Activated naive CD4-positive, alpha-beta T cell treated with anti-CD3 and anti-CD28 coated beads, Interleukin-2, amount 10 ng/mL, durations not matched to agents 7 days and 5 days (primary cell): ENCODE results near the gene AMPD3.

Experiments
- CTCF ChIA-PET: fragments of 350-600 bp; sonication (Branson Sonifier 250); formaldehyde crosslinking; loops from one replicate; lab custom pipeline; 2021; ENCODE audit warnings: antibody characterized with exemption; lab: Charles Lee
- DNase-seq: peaks from one replicate; pipeline ENCODE4 v3.0.0-alpha.2; 2020
- H3K27ac Mint-ChIP-seq: one replicate; pipeline ENCODE4 v1.8.0; 2021; ENCODE audit warnings: mild to moderate bottlenecking, moderate library complexity, mixed read lengths
- H3K27me3 Mint-ChIP-seq: one replicate; pipeline ENCODE4 v1.8.0; 2021; ENCODE audit warnings: mild to moderate bottlenecking, mixed read lengths
- H3K36me3 Mint-ChIP-seq: one replicate; pipeline ENCODE4 v1.8.0; 2021; ENCODE audit warnings: mixed read lengths
- H3K4me1 Mint-ChIP-seq: one replicate; pipeline ENCODE4 v1.8.0; 2021; ENCODE audit warnings: mixed read lengths
- H3K4me3 Mint-ChIP-seq: one replicate; pipeline ENCODE4 v1.8.0; 2021; ENCODE audit warnings: mild to moderate bottlenecking, moderate library complexity, mixed read lengths
- H3K9me3 Mint-ChIP-seq: one replicate; pipeline ENCODE4 v1.8.0; 2021; ENCODE audit warnings: mixed read lengths

AMPD3 gene

DNA sequence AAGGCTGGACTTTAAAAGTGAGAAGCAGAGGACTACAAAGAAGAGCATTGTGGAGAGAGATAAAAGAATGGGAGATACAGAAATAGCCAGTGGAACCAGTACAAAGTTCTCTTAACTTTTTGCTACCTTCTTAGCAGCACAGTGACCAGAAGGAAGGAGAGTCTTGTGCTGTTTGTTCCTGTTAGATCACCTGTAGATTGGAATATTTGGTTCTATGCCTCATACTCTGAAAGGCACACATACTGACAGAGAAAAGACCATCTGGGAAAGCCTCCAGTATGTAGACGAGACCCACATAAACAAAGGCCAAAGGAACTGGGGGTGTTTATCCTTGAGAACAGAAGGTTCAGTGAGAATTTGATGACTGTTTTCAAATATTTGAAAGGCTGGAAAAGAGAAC is 67.2 kb downstream of the AMPD3 start:
- H3K27me3 Mint-ChIP-seq: no peaks in the 10 kb centered on the region
- peaks cover 23% of the 10 kb centered on the region for H3K36me3 Mint-ChIP-seq
- H3K9me3 Mint-ChIP-seq: no peaks in the 10 kb centered on the region
- no peak overlapping the region for H3K27ac Mint-ChIP-seq
- CTCF ChIA-PET: no interaction called here
- no peak for DNase-seq
- peaks cover 10% of the 10 kb centered on the region for H3K4me1 Mint-ChIP-seq
- no peak overlapping the region for H3K4me3 Mint-ChIP-seq

DNA sequence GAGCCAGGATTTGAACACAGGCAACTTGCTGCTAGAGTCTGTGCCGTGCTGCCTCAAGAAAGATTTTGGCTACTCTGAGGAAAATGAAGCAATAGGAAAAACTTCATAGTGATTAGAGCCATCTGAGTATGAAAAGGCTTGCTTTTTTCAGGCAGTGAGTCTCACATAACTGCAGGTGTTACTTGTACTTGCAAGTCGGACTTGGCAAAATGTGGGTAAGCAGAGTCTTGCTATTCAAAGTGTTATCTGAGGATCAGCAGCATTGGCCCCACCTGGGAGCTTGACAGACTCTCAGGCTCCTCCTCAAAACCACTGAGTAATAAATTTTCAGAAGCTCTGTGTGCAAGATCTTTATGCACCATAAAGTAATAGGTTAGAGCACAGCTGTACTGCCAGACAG is 67.9 kb downstream of the AMPD3 start:
- no peak for DNase-seq
- peaks cover 27% of the 10 kb centered on the region for H3K36me3 Mint-ChIP-seq

DNA sequence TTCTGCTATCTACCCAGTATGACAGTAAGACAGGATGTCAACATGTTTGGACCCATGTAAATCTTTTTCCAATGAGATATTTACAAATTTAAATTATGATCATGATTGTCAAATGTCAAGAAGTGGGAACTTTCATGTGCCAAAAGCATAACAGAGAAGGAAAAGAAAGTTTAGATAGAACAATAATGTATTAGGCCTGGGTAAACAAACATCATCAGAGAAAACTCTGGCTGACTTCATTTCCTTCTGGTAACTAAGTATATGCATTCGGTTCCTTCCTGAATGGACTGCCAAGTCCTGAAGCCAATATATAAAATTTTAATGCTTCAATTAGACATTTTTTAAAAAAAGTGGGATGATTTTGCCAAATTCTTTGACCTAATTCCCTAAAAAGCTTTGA is 69.4 kb downstream of the AMPD3 start:
- CTCF ChIA-PET: interaction anchor here (0.6 to 1.4 kb wide), 2 partner anchors 16 to 806 kb away, joined by 3 to 4 read pairs; partner anchors contain the start of gene RNF141
- Mint-ChIP-seq H3K4me3 (no peak overlapping the region), H3K27ac (no peak overlapping the region), H3K4me1 (peaks cover 15% of the 10 kb centered on the region), H3K9me3 (no peaks in the 10 kb centered on the region), H3K36me3 (peaks cover 37% of the 10 kb centered on the region), H3K27me3 (no peaks in the 10 kb centered on the region)
- DNase-seq: no peak

More for the DNA sequence above, 67.9 kb downstream of the AMPD3 start:
- no peaks in the 10 kb centered on the region for H3K9me3 Mint-ChIP-seq
- CTCF ChIA-PET: interaction anchor here (1.0 kb wide), 1 partner anchor 17 kb away, joined by 4 read pairs; no protein-coding TSS in a partner anchor
- H3K27me3 Mint-ChIP-seq: no peaks in the 10 kb centered on the region
- peaks cover 15% of the 10 kb centered on the region for H3K4me1 Mint-ChIP-seq
- no peak overlapping the region for H3K27ac Mint-ChIP-seq
- no peak overlapping the region for H3K4me3 Mint-ChIP-seq

DNA sequence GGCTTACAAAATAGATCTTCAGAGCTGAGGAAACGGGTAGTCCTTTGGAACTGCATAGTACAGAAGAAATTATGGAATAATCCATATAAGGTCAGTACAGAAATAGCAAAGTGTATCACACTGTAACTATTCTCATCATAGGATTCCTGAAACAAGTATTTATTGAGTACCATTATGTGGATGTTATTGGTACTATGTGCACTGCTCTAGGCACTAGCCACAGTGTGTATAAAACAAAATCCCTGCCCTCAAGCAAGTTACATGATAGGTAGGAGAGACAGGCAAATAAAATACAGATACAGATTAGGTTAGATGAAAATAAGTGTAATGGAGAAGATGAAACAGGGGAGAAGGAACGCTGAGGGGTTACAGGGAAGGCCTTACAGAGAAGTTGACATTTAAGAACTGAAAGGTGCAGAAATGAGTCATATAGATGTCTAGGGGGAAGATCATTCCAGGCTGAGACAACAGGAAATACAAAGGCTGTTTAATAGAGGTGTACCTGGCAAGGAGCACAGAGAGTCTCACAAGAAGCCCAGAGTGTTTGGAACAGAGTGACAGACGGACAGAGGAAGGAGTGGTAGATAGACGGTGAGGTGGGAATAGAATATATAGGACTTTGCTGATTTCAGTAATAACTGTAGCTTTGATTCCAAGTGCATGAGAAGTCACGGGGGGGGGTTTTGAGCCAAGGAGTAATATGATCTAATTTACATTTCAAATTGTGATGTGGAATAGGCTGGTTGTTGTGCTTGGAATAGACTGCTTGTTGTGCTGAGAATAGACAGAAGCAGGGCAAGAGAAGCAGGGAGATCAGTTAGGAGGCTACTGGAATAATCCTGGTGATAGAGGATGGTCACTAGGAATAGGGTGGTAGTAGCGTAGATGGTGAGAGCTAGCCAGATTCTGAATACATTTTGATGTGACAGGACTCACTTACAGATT is 72.2 kb downstream of the AMPD3 start:
- no peak for DNase-seq
- Mint-ChIP-seq H3K27ac (no peak overlapping the region), H3K9me3 (no peaks in the 10 kb centered on the region), H3K27me3 (no peaks in the 10 kb centered on the region), H3K36me3 (peaks cover 34% of the 10 kb centered on the region), H3K4me1 (peaks cover 15% of the 10 kb centered on the region), H3K4me3 (no peak overlapping the region)
- CTCF ChIA-PET: interaction anchor here (1.2 to 1.5 kb wide), 2 partner anchors 14 to 128 kb away, joined by 3 to 8 read pairs; partner anchors contain the start of gene RNF141

DNA sequence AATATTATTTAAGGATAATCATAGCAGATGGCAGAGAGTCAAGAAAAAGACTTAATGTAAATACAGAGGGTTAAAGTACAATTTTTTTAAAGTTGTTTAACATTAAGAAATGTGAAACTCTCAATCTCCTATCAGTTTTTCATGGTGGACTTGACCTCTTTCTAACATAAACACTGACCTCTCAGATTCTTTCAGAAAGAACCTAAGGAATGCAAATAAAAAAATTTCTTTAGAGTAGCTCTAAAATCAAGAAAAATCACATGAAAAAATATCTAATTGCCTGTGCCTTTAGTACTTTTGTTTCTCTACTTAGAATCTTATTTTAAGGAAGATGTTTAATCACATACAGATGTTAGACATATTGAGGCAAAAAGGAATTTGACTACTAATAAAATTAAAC is 73.1 kb downstream of the AMPD3 start:
- no peak overlapping the region for H3K27ac Mint-ChIP-seq
- H3K36me3 Mint-ChIP-seq: peaks cover 39% of the 10 kb centered on the region
- no peak overlapping the region for H3K4me3 Mint-ChIP-seq
- peaks cover 15% of the 10 kb centered on the region for H3K4me1 Mint-ChIP-seq
- H3K9me3 Mint-ChIP-seq: no peaks in the 10 kb centered on the region
- DNase-seq: no peak
- CTCF ChIA-PET: interaction anchor here (0.8 to 1.5 kb wide), 4 partner anchors 13 to 127 kb away, joined by 3 to 8 read pairs (median 4); partner anchors contain the start of gene RNF141
- no peaks in the 10 kb centered on the region for H3K27me3 Mint-ChIP-seq

DNA sequence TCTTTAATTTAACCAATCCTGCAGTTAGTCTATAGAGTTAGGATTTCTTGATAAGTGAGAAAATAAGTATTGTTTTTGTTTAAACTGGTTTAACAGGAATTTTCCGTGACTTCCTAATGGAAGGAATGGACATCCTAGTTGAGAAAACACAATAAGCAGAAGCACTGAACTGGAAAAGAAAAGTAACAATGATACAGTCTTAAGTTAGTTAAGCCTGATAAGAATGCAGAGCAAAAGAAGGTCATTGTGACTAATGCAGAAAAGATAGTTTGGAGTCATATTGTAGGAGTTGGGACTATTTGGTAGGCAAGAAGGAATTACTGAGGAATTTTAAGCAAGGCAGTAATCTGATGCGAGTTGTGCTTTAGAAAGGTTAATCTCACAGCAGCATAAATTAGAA is 74.2 kb downstream of the AMPD3 start:
- no peak overlapping the region for H3K4me3 Mint-ChIP-seq
- H3K4me1 Mint-ChIP-seq: peaks cover 15% of the 10 kb centered on the region
- H3K27me3 Mint-ChIP-seq: no peaks in the 10 kb centered on the region
- no peak for DNase-seq
- no peaks in the 10 kb centered on the region for H3K9me3 Mint-ChIP-seq
- no peak overlapping the region for H3K27ac Mint-ChIP-seq
- peaks cover 35% of the 10 kb centered on the region for H3K36me3 Mint-ChIP-seq
- CTCF ChIA-PET: interaction anchor here (1.1 to 1.5 kb wide), 2 partner anchors 12 to 116 kb away, joined by 4 to 8 read pairs; partner anchors contain the start of gene RNF141

DNA sequence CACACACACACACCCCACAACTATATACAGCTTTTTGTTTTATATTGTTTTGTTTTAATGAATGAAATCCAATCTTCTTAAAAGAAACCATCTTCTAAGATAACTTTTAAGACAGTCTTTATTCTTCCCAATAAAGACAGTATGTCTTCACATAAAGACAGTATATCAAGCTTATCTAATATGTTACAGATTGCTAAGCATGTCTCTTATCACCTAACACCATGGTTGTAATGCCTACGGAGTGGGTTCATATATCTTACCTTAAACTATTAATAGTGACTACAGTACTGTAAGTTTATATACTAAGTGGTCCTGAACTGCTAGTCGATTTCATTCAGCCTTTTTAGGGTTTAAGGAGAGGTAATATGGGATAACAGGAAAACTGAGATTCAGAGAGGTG is 77.5 kb downstream of the AMPD3 start:
- DNase-seq: no peak
- no peak overlapping the region for H3K4me3 Mint-ChIP-seq
- CTCF ChIA-PET: interaction anchor here (2.1 kb wide), 1 partner anchor 9 kb away, joined by 12 read pairs; the partner anchor contains the start of gene RNF141
- H3K9me3 Mint-ChIP-seq: no peaks in the 10 kb centered on the region
- peaks cover 6% of the 10 kb centered on the region for H3K4me1 Mint-ChIP-seq
- H3K27ac Mint-ChIP-seq: no peak overlapping the region
- peaks cover 20% of the 10 kb centered on the region for H3K36me3 Mint-ChIP-seq
- no peaks in the 10 kb centered on the region for H3K27me3 Mint-ChIP-seq

DNA sequence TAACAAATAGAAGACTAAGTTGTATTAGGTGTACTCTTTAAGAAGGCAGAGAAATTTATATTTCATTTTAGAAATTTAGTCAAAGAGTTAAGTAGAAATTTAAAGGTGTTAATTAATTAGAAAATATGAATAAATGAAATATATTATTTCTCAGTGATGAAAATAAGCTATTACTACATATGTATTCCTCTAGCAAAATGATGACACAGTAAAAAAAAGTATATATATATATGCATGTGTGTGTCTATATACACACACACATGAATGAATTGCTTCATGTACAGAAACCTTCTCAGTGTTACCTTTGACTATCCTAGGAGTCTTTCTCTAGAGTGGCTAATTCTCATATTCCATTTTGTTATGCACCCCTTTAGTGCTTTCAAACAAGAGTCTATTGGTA is 78.3 kb downstream of the AMPD3 start:
- Mint-ChIP-seq H3K36me3 (peaks cover 18% of the 10 kb centered on the region), H3K4me1 (peaks cover 4% of the 10 kb centered on the region), H3K4me3 (no peak overlapping the region), H3K27ac (no peak overlapping the region), H3K27me3 (no peaks in the 10 kb centered on the region), H3K9me3 (no peaks in the 10 kb centered on the region)
- CTCF ChIA-PET: interaction anchor here (1.2 to 2.1 kb wide), 2 partner anchors 8 to 121 kb away, joined by 3 to 12 read pairs; partner anchors contain the start of gene RNF141
- no peak for DNase-seq

DNA sequence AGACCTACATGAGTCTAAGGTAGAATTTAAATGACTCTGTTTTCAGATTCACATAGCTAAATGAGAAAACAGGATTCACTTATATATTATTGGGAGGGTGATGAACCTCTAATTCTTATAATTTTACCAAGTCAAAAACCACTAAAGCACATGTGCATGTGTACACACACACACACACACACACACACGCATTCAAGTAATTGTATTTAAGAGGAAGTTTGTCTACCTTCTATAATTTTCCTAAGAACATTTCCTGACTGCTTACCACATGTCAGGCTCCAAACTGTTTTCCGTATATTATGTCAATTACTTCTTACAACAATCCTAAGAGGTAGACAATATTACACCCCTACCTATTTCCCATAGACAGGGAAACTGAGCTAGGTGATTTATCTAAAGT is 79.3 kb downstream of the AMPD3 start:
- no peak overlapping the region for H3K4me3 Mint-ChIP-seq
- H3K27me3 Mint-ChIP-seq: no peaks in the 10 kb centered on the region
- no peak for DNase-seq
- CTCF ChIA-PET: interaction anchor here (0.9 to 1.2 kb wide), 4 partner anchors 75 to 128 kb away, joined by 3 to 4 read pairs (median 3); no protein-coding TSS in a partner anchor
- H3K4me1 Mint-ChIP-seq: peaks cover 4% of the 10 kb centered on the region
- no peaks in the 10 kb centered on the region for H3K9me3 Mint-ChIP-seq
- H3K27ac Mint-ChIP-seq: no peak overlapping the region
- H3K36me3 Mint-ChIP-seq: peaks cover 10% of the 10 kb centered on the region

DNA sequence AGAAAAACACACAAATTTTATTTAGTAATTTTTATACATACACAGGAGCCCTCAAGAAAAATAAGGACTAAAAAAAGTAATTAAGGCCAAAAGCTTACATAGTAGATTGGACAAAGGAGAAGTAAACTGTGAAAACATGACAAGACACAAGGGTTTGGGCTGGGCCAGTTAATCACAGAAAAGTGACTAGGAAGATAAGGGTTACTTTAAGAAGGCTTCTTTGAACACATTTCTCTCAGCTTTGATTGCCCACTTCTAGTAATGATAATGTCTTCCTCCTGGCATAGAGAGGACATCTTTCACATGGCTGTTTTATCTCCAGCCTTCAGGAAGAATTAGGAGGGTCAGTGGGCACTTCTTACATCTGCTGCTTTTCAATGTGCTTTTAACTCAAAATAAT is 82.5 kb downstream of the AMPD3 start:
- CTCF ChIA-PET: interaction anchor here (1.4 kb wide), 1 partner anchor 116 kb away, joined by 3 read pairs; no protein-coding TSS in a partner anchor
- peaks cover 4% of the 10 kb centered on the region for H3K36me3 Mint-ChIP-seq
- no peak for DNase-seq
- no peaks in the 10 kb centered on the region for H3K9me3 Mint-ChIP-seq
- peaks cover 8% of the 10 kb centered on the region for H3K27me3 Mint-ChIP-seq
- H3K4me1 Mint-ChIP-seq: peaks cover 18% of the 10 kb centered on the region
- H3K27ac Mint-ChIP-seq: no peak overlapping the region
- no peak overlapping the region for H3K4me3 Mint-ChIP-seq

DNA sequence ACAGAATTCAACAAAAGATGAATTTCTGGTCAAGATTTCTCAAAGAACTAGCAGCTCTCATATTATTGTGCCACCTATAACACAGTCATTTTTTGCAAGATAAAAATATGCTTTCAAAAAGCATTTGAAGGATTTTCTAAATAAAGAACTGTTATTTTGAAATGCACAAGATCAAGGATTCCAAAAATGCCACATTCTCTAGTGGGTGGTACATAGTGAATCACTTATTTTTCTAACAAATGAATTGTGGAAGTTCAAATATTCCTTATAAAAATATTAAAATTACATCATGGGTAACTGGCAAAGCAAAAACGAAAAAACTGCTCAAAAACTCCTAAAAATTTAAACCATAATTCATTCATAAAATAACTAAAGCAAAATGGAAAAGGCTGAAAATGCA is 83.9 kb downstream of the AMPD3 start:
- Mint-ChIP-seq H3K4me3 (no peak overlapping the region), H3K27ac (no peak overlapping the region), H3K4me1 (peaks cover 18% of the 10 kb centered on the region), H3K27me3 (peaks cover 12% of the 10 kb centered on the region), H3K36me3 (no peaks in the 10 kb centered on the region), H3K9me3 (peaks cover 2% of the 10 kb centered on the region)
- CTCF ChIA-PET: no interaction called here
- no peak for DNase-seq

DNA sequence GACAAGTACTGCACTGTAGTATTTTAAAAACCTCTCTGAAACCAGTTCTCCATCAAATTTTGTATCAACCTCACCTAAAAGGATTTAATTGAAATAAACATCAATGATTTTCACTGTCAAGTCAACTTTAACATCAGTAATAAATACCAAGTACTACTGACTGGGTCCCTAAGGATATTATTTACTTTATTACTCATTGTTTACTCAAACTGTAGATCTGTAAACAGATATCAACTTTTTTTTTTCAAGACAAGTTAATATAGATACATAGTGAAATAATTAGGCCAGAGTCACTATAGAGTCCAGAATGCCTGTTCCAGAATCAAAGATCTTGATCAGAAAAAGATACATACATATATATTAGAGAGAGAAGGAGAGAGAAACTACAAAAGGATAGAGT is 84.3 kb downstream of the AMPD3 start:
- H3K9me3 Mint-ChIP-seq: peaks cover 5% of the 10 kb centered on the region
- no peaks in the 10 kb centered on the region for H3K36me3 Mint-ChIP-seq
- DNase-seq: no peak
- CTCF ChIA-PET: interaction anchor here (2.8 to 2.9 kb wide), 2 partner anchors 86 to 125 kb away, joined by 14 to 21 read pairs; partner anchors contain the start of gene AMPD3
- peaks cover 18% of the 10 kb centered on the region for H3K4me1 Mint-ChIP-seq
- H3K27me3 Mint-ChIP-seq: peaks cover 16% of the 10 kb centered on the region
- peak overlapping the region; percentile 87 for H3K4me3 Mint-ChIP-seq
- no peak overlapping the region for H3K27ac Mint-ChIP-seq

DNA sequence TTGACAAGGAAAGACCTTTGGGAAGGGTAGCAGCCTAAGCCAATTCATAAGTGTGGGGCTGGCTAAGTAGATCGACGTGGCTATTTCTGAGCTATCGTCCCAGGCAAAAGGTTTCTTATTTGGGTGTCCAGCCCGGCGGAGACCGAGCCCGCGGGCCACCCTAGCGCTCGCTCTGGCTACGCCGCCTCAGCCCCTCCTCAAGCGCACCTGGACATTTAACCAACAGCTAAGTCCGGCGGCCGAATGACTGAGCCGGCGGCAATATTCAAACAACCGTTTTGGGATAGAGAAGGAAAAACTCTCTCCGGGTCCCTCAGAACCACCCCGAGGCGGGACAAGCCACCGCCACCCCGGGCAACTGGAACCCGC is 85.5 kb downstream of the AMPD3 start:
- peaks cover 18% of the 10 kb centered on the region for H3K4me1 Mint-ChIP-seq
- H3K27me3 Mint-ChIP-seq: peaks cover 21% of the 10 kb centered on the region
- CTCF ChIA-PET: interaction anchor here (0.6 to 2.9 kb wide), 33 partner anchors 8 to 211 kb away, joined by 3 to 21 read pairs (median 4); partner anchors contain the start of genes AMPD3 and CTR9
- peak overlapping the region; percentile 87 for H3K4me3 Mint-ChIP-seq
- H3K9me3 Mint-ChIP-seq: peaks cover 6% of the 10 kb centered on the region
- peak overlapping the region; percentile 71 for H3K27ac Mint-ChIP-seq
- H3K36me3 Mint-ChIP-seq: no peaks in the 10 kb centered on the region
- DNase-seq: no peak

DNA sequence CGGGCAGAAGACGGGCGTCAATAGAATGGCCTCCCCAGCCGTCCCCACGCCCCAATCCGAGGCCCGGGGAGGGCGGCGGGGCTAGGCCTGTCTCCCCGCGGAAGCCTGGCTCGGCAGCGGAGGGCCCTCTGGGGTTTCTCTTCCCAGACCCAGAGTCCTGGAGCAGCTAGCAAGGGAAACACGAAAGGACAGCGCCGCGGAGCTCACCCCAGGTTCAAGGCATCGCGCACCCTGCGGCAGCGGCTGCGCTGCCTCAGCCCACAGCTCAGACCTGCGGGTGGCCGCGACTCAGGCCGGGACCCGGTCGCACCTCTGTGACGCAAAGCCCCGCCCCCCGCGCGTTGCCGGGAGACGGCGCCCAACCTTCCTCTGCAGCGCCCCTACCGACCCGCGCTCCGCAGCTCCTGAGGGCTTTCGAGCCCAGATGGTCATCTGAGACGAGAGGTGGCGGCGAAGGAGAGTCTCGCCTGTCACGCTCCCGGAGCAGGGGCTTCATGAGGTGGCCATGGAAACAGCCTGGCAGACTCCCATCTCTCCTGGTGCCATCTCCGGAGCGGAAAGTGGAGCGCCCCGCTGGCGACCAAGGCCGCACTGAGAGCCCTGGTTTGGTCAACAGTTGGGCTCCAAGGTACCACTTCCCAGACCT is 86.0 kb downstream of the AMPD3 start, which contains the start of gene RNF141:
Gene RNF141 (minus strand): TSS at position 273 of the 646 bp plus-strand sequence. CDS start 7,029 bp downstream, outside the sequence.
- peak; percentile 96 for DNase-seq
- Mint-ChIP-seq H3K27ac (peak within 1 kb of the TSS; percentile 71), H3K4me3 (peak within 1 kb of the TSS; percentile 87), H3K27me3 (peaks cover 21% of the 10 kb centered on the region), H3K36me3 (no peaks in the 10 kb centered on the region), H3K9me3 (peaks cover 6% of the 10 kb centered on the region), H3K4me1 (peaks cover 16% of the 10 kb centered on the region)
- CTCF ChIA-PET: interaction anchor here (0.6 to 2.9 kb wide), 38 partner anchors 8 to 230 kb away, joined by 3 to 21 read pairs (median 4); partner anchors contain the start of genes AMPD3 and CTR9
